Aorta (tissue), 5 donors: ENCODE measurements around the gene LRRC1. TPM values are rescaled to one million over a fixed set of nuclear protein-coding genes. Genes with fewer than 3 reads are reported as not detected.

Experiments
- ATAC-seq: fragments of 200-7000 bp; cut with Tn5 transposase; one replicate; pipeline ENCODE4 v1.9.1; 2022; ENCODE audit warnings: moderate library complexity; ENCODE audit not compliant: low FRiP score
- DNase-seq, 2 donors: peaks; one replicate each; pipeline ENCODE4 v3.0.0-alpha.2; 2020
- H3K27ac ChIP-seq, 2 donors: one replicate each; pipeline ENCODE4 v1.5.1; 2013; ENCODE audit warnings: low read length in 2 of 2, mild to moderate bottlenecking in 2 of 2, moderate library complexity in 2 of 2, control low read depth in 1 of 2, inconsistent platforms in 1 of 2, low read depth in 1 of 2
- H3K27me3 ChIP-seq, 2 donors: one replicate each; pipeline ENCODE4 v1.6.1; 2013; ENCODE audit warnings: control low read depth in 1 of 2, low read length in 1 of 2, mild to moderate bottlenecking in 1 of 2, moderate library complexity in 1 of 2; ENCODE audit not compliant: insufficient read depth in 2 of 2, control insufficient read depth in 1 of 2
- H3K36me3 ChIP-seq, 2 donors: one replicate each; pipeline ENCODE4 v1.6.1; 2013; ENCODE audit warnings: control low read depth in 1 of 2, low read length in 1 of 2, mild to moderate bottlenecking in 1 of 2; ENCODE audit not compliant: insufficient read depth in 2 of 2, control insufficient read depth in 1 of 2
- H3K4me1 ChIP-seq, 2 donors: one replicate each; pipeline ENCODE4 v1.6.1; 2013; ENCODE audit warnings: low read length in 2 of 2, control low read depth in 1 of 2, mild to moderate bottlenecking in 1 of 2, moderate library complexity in 1 of 2; ENCODE audit not compliant: insufficient read depth in 2 of 2, control insufficient read depth in 1 of 2
- H3K4me3 ChIP-seq, 2 donors: one replicate each; pipeline ENCODE4 v1.5.1; 2013; ENCODE audit warnings: low read length in 2 of 2, control low read depth in 1 of 2, mild to moderate bottlenecking in 1 of 2
- H3K9me3 ChIP-seq: one replicate; pipeline ENCODE4 v1.6.1; 2013; ENCODE audit warnings: mild to moderate bottlenecking, low read length; ENCODE audit not compliant: control insufficient read depth
- WGBS, 2 donors: extraction: QIAGEN DNeasy Blood & Tissue Kit; methylation state at CpG; one replicate each; pipeline ENCODE4 v1.1.7; 2013; 5-methylcytosine and 5-hydroxymethylcytosine counted together
- intact Hi-C, 2 donors: fragments of 100-400 bp; cut with DNase I; formaldehyde crosslinking; loops; one replicate each; pipeline versions ENCODE4 v1.14.2 to v1.15.0; 2022
- polyA plus RNA-seq, 2 donors: library from polyadenylated mRNA; stranded (reverse); fragments of 200-250 nt; gene quantifications; one replicate each; pipeline ENCODE4 v1.2.3, GENCODE V29; 2013
- total RNA-seq, 2 donors: library from RNA; stranded (reverse); fragmentation: NEBNext Ultra II Directional; extraction: Animal tissue kit (Norgen Biotek cat#: 25700); gene quantifications; one replicate each; pipeline ENCODE4 v1.2.1, GENCODE V29; 2021
- donor health status: healthy with polysubstance abuse.
- donor health status: Bipolar disorder and iron deficiency.
- donor health status: DM: no; HTN: no; CAD: no.
- donor health status: DM: no; HTN: no; CAD: no.
- donor health status: DM: yes; HTN: yes; CAD: no.

LRRC1 gene
- total and polyA plus RNA-seq, 4 donors, result 5.5 to 25.4 (median 15.8) TPM

- WGBS, 2 donors, result 0 to 7% methylated on average over 2 of the region's 2 CpGs
- H3K27me3 ChIP-seq, result no peaks in the 10 kb centered on the region
- intact Hi-C loops, result no loop called here
- peak overlapping the region in 1 of 2 donors; percentile 13 for H3K27ac ChIP-seq
- no peaks in the 10 kb centered on the region for H3K36me3 ChIP-seq
- peaks cover 9 to 24% of the 10 kb centered on the region in 2 donors for H3K4me1 ChIP-seq
- no peak overlapping the region for H3K4me3 ChIP-seq
- no peaks in the 10 kb centered on the region for H3K9me3 ChIP-seq
- DNase-seq, result no peak
- ATAC-seq, result no peak
Measured at GRCh38 chr6:53828215-53828614, 33.4 kb downstream of the LRRC1 start.

GRCh38 chr6:53828966-53829697 lies 34.3 kb downstream of the LRRC1 start:
- DNase-seq, result no peak
- H3K4me1 ChIP-seq, result peaks cover 9 to 24% of the 10 kb centered on the region in 2 donors

GRCh38 chr6:53829698-53830221 lies 35.0 kb downstream of the LRRC1 start:
- peak overlapping the region in 1 of 2 donors; percentile 68 for H3K27ac ChIP-seq
- no peaks in the 10 kb centered on the region for H3K36me3 ChIP-seq
- ATAC-seq (no peak), DNase-seq (no peak)
- H3K4me3 ChIP-seq, result no peak overlapping the region
- intact Hi-C loops, result no loop called here
- H3K9me3 ChIP-seq, result no peaks in the 10 kb centered on the region
- H3K4me1 ChIP-seq, result peaks cover 9 to 27% of the 10 kb centered on the region in 2 donors
- H3K27me3 ChIP-seq, result no peaks in the 10 kb centered on the region
- 69 to 75% methylated on average over 5 of the region's 5 CpGs for WGBS, 2 donors

More at GRCh38 chr6:53828966-53829697, 34.3 kb downstream of the LRRC1 start:
- intact Hi-C loops, result no loop called here
- H3K9me3 ChIP-seq, result no peaks in the 10 kb centered on the region
- peak overlapping the region in 1 of 2 donors; percentile 44 for H3K27ac ChIP-seq
- WGBS, 2 donors, result 81 to 85% methylated on average over 3 of the region's 3 CpGs
- no peaks in the 10 kb centered on the region for H3K36me3 ChIP-seq
- no peak for ATAC-seq
- no peaks in the 10 kb centered on the region for H3K27me3 ChIP-seq
- no peak overlapping the region for H3K4me3 ChIP-seq

- 18 to 27% methylated on average over 1 of the region's 1 CpG for WGBS, 2 donors
- Histone ChIP-seq H3K9me3 (no peaks in the 10 kb centered on the region), H3K4me1 (peaks cover 9 to 22% of the 10 kb centered on the region in 2 donors), H3K27ac (no peak overlapping the region), H3K36me3 (no peaks in the 10 kb centered on the region), H3K27me3 (no peaks in the 10 kb centered on the region), H3K4me3 (no peak overlapping the region)
- ATAC-seq (no peak), DNase-seq (no peak)
- intact Hi-C loops, result no loop called here
Measured at GRCh38 chr6:53830366-53830765, 35.6 kb downstream of the LRRC1 start.

GRCh38 chr6:53831081-53831869 lies 36.5 kb downstream of the LRRC1 start:
- WGBS, 2 donors, result 36 to 55% methylated on average over 5 of the region's 5 CpGs
- ATAC-seq, result no peak
- H3K4me3 ChIP-seq, result no peak overlapping the region
- no peaks in the 10 kb centered on the region for H3K9me3 ChIP-seq
- H3K27ac ChIP-seq, result no peak overlapping the region
- H3K4me1 ChIP-seq, result peaks cover 9 to 20% of the 10 kb centered on the region in 2 donors
- no peaks in the 10 kb centered on the region for H3K27me3 ChIP-seq
- intact Hi-C loops, result no loop called here
- no peak for DNase-seq
- H3K36me3 ChIP-seq, result no peaks in the 10 kb centered on the region

- DNase-seq, result no peak
- Histone ChIP-seq H3K36me3 (no peaks in the 10 kb centered on the region), H3K9me3 (no peaks in the 10 kb centered on the region), H3K4me3 (no peak overlapping the region), H3K27ac (no peak overlapping the region), H3K27me3 (no peaks in the 10 kb centered on the region), H3K4me1 (peaks cover 9 to 19% of the 10 kb centered on the region in 2 donors)
- no peak for ATAC-seq
- 86 to 87% methylated on average over 6 of the region's 6 CpGs for WGBS, 2 donors
- intact Hi-C loops, result no loop called here
Measured at GRCh38 chr6:53831936-53832660, 37.3 kb downstream of the LRRC1 start.

- Histone ChIP-seq H3K4me3 (no peak overlapping the region), H3K9me3 (no peaks in the 10 kb centered on the region), H3K36me3 (no peaks in the 10 kb centered on the region), H3K27ac (no peak overlapping the region), H3K4me1 (peaks cover 11 to 16% of the 10 kb centered on the region in 2 donors), H3K27me3 (no peaks in the 10 kb centered on the region)
- DNase-seq (no peak), ATAC-seq (no peak)
- intact Hi-C loops, result no loop called here
Measured at GRCh38 chr6:53833155-53833554, 38.4 kb downstream of the LRRC1 start.

GRCh38 chr6:53834132-53834531 lies 39.3 kb downstream of the LRRC1 start:
- Histone ChIP-seq H3K27me3 (no peaks in the 10 kb centered on the region), H3K36me3 (no peaks in the 10 kb centered on the region), H3K27ac (no peak overlapping the region), H3K4me3 (no peak overlapping the region), H3K4me1 (peaks cover 8 to 13% of the 10 kb centered on the region in 2 donors), H3K9me3 (no peaks in the 10 kb centered on the region)
- no peak for ATAC-seq
- WGBS, 2 donors, result 89 to 92% methylated on average over 4 of the region's 4 CpGs
- intact Hi-C loops, result no loop called here
- no peak for DNase-seq
